Islet of Langerhans (tissue), 1 donor: ENCODE measurements around the gene PDYN.

Experiments used
- FAIRE-seq: peaks from one replicate; lab custom pipeline; 2011; peaks lifted over from hg19 to GRCh38; lab: Jason Lieb, UNC

Gene PDYN

GRCh38 chr20:1951436-1952115 lies 42.3 kb downstream of the PDYN start:
- no peak for FAIRE-seq

GRCh38 chr20:1950836-1951235 lies 43.0 kb downstream of the PDYN start:
- FAIRE-seq = no peak

- no peak for FAIRE-seq
Observed at GRCh38 chr20:1949347-1950100, 44.3 kb downstream of the PDYN start.

- no peak for FAIRE-seq
Observed at GRCh38 chr20:1947535-1947846, 46.4 kb downstream of the PDYN start.

DNA sequence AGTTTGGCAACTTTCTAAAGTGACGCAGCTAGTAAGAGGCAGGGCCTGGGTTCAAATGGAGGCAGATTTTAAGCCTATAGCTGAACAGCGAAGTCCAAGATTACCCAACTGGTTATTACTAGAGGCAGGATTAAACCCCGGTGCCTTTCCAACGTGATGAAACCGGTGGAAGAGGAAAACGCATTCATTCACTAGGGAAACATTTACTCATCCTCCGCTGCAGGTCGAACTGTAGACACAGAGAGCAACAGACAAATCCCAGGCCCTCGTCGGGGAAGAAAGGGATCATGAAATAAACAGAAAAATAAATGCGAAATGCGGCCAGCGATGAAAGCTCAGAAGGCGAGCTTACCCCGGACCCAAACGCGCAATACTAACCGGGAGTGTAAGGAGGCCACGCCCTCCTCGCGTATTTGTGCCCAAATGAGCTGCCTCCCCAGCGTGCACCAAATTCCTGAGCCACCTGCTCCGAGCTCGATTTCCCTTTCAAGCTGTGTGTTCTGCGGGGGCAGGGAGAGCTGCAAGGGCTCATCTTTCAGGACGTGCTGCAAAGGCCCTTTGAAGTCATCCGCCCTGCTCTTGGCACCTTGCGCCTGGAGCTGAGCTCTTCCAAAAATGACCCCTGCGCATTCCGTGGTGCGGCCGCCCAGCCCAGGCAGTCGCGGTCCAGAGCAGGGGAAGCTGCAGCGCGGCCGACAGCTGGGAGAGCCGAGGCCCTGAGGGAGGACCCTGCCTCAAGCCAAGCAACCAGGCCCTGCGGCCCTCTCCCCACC lies 46.9 kb downstream of the PDYN start:
- FAIRE-seq = no peak

DNA sequence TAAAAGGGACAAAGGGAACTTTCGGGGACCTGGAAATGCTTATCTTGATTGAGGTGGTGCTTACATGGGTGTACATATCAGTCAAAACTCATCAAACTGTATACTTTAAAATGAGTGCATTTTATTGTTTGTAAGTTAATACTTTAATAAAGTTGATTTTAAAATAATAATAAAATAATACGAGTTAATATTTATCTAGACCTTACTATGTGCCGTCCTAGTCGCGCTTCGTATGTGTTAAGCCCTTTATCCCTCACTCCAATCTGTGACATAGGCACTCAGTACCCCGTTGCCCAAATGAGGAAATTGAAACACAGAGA lies 47.5 kb downstream of the PDYN start:
- FAIRE-seq = no peak

DNA sequence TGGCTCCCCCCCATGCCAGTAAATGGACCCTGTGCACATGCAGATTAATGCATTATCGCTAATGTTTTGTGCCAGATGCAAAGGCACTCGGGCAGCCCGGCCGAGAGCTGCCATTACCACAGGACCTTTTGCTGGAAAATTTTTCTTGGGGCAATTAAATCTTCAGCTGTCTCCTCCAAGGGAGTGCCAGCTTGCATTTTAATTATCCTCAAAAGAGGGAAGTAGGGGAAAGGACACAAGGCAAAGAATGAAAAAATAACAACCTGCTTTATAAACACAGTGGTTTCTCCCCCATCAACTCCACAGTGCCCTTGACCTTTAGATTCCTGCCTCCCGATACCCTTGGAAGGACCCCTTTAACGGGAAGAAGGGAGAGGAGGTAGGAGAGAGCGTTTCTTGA lies 48.2 kb downstream of the PDYN start:
- no peak for FAIRE-seq

- no peak for FAIRE-seq
Observed at GRCh38 chr20:1945134-1945618, 48.7 kb downstream of the PDYN start.

DNA sequence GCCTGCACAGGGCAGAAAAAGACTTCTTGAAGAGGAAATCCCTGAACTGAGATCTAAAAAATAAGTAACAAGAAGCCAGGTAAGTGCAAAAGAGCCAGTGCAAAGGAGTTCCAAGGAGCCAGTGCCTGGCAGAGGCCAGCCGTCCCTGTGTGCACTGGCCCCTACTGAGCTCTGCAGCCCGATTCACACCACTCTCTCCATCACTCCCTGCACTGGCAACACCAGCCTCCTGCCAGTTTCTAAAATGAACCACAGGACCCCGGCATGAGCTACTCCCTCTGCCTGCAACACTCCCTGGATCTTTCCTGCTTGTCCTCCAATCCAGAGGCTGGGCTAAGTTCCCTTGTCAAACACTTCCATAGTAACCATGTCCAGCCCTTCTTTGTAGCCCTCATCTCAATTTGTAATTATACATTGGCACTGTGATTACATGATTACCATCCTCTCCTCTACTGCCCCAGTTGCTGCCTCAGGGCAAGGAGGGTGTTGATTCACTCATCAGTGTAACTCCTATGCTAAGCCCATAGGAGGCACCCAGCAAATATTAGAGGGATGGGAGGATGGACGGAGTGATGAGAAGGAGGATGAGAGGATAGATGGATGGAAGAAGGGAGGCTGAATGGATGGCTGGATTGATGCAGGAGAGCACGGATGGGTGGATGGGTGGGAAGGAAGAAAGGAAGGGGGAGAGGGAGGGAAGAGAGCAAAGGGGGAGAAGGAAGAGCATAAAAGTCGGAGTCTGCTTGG lies 49.3 kb downstream of the PDYN start:
- FAIRE-seq = no peak

DNA sequence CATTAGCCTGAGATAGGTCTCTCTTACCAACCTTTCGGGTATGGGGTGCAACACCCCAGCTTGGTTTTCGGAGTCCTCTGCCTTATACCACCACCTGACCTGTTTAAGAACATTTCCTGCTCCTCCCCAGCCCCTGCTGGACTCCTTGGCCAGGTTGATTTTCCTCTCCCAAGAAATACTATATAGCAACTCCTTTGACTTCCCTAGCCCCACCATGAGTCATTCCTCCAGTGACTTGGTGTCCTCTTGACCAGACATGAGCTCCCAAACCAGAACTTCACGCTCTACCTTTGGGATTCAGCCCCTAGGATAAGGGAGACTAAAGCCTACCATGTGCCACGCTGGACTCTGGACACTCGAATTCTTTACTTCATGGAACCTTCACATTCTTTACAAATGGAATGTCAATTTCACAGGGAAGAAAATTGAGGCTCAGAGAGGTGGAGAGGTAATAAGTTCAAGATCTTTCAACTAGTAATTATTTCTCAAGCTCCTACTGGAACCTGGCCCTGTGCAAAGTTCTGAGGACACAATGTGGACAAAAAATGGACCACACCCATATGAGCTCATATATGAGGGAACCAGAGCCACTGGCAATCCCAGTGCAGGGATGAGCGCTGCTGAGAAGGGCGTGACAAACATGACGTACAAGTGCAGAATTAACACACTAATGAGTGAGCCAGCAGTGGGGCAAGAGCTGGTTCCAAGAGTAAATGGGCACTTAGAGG lies 50.4 kb downstream of the PDYN start:
- FAIRE-seq = no peak

DNA sequence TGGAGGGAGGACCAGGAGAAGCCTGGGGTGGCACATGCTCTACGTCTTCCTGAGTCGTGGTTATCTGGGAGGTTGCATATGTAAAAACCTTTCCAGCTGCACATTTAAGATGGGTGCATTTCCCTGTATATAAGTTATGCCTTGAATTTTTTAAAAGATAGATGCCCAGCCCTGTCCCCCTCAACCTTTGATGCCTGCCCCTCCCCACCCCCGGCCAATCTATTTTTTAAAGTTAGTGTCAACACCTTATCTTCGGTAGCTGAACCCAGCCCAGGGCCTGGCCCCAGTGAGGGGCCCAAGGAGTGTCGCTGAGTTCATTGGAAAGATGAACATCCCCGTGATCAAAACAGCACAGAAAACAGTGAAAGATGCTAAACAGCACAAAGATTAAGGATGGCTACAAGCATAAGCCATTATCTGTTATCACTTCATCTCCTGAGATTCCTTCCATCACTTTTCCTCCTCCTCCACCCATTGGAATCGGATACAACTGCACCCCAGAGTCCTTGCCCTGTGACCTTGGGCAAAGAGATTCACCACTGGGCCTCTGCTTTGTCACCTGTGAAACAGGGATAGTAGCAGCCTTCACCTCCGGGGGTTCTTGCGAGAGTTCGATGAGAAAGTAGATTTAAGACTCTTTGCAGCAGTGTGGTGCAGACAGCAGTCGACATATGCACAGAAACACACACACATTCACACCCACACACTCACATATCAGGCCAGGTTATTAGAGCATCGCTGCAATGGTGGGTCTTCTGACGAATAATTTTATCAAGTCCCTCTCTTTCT lies 51.2 kb downstream of the PDYN start:
- no peak for FAIRE-seq

GRCh38 chr20:1942061-1942460 lies 51.8 kb downstream of the PDYN start:
- FAIRE-seq = no peak

DNA sequence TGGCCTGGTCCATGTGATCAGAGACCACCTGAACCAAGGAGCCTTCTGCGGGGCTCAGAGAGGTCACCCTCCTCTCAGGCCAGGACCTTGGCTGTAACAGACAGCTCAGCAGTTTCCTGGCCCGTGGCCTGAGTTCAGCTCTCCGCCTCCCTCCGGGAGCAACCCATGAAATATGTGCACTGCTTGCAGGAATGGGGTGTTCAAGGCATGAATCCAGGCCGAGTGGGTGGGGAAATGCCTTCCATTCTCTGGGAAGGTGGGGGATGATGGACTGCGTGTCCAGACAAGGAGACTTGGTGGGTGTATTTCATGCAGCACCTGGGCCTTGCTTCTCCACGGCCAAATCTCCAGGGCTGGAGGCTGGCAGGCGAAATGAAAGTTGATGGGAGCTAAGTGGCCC lies 52.6 kb downstream of the PDYN start:
- FAIRE-seq = no peak

GRCh38 chr20:1940581-1940980 lies 53.3 kb downstream of the PDYN start:
- no peak for FAIRE-seq

GRCh38 chr20:1939270-1939595 lies 54.6 kb downstream of the PDYN start:
- FAIRE-seq = no peak

DNA sequence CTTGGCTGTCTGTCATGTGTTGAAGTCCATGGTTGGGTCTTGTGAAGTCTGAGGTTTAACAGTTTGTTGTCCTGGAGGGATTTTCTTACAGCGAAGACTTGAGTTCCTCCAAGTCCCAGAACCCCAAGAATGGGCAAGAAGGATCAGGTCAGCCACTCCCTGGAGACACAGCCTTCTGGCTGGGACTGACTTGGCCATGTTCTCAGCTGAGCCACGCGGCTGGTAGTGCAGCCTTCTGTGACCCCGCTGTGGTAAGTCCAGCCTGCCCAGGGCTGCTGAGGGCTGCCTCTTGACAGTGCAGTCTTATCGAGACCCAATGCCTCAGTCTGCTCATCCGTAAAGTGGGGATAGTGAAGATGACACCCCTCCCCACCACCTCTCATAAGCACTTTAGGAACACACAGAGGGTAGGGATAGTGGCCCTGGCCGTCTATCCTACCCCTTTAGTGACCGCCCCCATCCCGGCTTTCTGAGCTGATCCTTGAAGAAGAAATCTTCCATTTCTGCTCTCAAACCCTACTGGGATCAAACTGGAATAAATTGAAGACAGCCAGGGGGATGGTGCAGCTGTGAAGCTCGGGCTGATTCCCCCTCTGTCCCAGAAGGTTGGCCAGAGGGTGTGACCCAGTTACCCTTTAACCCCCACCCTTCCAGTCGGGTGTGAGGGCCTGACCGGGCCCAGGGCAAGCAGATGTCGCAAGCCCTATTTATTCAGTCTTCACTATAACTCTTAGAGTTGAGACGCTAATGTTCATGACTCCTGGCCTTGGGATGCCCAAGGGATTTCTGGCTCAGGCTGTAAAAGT lies 55.2 kb downstream of the PDYN start:
- no peak for FAIRE-seq

DNA sequence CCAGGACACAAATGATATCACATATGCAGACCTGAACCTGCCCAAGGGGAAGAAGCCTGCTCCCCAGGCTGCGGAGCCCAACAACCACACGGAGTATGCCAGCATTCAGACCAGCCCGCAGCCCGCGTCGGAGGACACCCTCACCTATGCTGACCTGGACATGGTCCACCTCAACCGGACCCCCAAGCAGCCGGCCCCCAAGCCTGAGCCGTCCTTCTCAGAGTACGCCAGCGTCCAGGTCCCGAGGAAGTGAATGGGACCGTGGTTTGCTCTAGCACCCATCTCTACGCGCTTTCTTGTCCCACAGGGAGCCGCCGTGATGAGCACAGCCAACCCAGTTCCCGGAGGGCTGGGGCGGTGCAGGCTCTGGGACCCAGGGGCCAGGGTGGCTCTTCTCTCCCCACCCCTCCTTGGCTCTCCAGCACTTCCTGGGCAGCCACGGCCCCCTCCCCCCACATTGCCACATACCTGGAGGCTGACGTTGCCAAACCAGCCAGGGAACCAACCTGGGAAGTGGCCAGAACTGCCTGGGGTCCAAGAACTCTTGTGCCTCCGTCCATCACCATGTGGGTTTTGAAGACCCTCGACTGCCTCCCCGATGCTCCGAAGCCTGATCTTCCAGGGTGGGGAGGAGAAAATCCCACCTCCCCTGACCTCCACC lies 56.4 kb downstream of the PDYN start:
- no peak for FAIRE-seq

- FAIRE-seq = no peak
Observed at GRCh38 chr20:1935696-1936366, 58.0 kb downstream of the PDYN start.
